ENCODE data around the gene GRIK4. TPM values are rescaled to one million over a fixed set of nuclear protein-coding genes. Genes with fewer than 3 reads are reported as not detected.

GRIK4 gene
- total RNA-seq, 1 donor from 2014 or later: 0.89 TPM

GRCh38 chr11:120532832-120533196 lies 21.3 kb downstream of the GRIK4 start:
- no peak for TF ChIP-seq CTCF (conservative IDR thresholded peaks at IDR 0.05)
- Mint-ChIP-seq H3K27me3 (ENCODE audit: low read depth) (peaks cover 14% of the 10 kb centered on the region), H3K9me3 (no peaks in the 10 kb centered on the region), H3K4me1 (peaks cover 7% of the 10 kb centered on the region), H3K27ac (ENCODE audit: unreplicated experiment) (no peak overlapping the region), H3K36me3 (ENCODE audit: low read depth) (no peaks in the 10 kb centered on the region), H3K4me3 (no peak overlapping the region)
- no peak for DNase-seq (ENCODE audit: low read depth, low spot score)

GRCh38 chr11:120536091-120536796 lies 24.7 kb downstream of the GRIK4 start:
- no peak for DNase-seq (ENCODE audit: low read depth, low spot score)
- Mint-ChIP-seq H3K27me3 (ENCODE audit: low read depth) (peaks cover 7% of the 10 kb centered on the region), H3K27ac (ENCODE audit: unreplicated experiment) (no peak overlapping the region), H3K4me3 (no peak overlapping the region), H3K4me1 (peaks cover 7% of the 10 kb centered on the region), H3K36me3 (ENCODE audit: low read depth) (no peaks in the 10 kb centered on the region), H3K9me3 (no peaks in the 10 kb centered on the region)
- no peak for TF ChIP-seq CTCF (conservative IDR thresholded peaks at IDR 0.05)

- Mint-ChIP-seq H3K4me3 (no peak overlapping the region), H3K27ac (ENCODE audit: unreplicated experiment) (no peak overlapping the region), H3K4me1 (peaks cover 7% of the 10 kb centered on the region), H3K9me3 (no peaks in the 10 kb centered on the region), H3K36me3 (ENCODE audit: low read depth) (no peaks in the 10 kb centered on the region), H3K27me3 (ENCODE audit: low read depth) (peaks cover 7% of the 10 kb centered on the region)
- no peak for TF ChIP-seq CTCF (conservative IDR thresholded peaks at IDR 0.05)
- DNase-seq (ENCODE audit: low read depth, low spot score): no peak
These were observed 25.2 kb downstream of the GRIK4 start for GRCh38 chr11:120536797-120537169.

DNA sequence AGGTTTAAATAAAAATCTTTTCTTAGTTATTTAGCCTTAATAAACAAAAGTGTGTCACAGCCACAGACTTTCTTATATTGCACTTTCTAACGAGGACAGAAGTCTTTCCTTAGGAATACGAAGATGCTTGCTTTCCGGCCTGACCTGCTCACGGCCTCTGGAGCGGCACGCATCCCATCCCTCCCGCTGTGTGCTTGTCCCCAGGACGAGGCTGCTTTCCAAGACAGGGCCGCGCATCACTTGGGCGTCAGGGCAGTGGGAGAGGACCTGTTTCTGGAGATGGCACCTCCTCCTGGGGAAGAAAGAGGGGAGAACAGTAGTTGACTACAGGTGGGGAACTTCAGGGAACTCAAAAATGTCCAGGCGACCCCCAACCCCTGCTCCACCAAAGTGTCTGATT lies 26.4 kb downstream of the GRIK4 start:
- no peak for DNase-seq (ENCODE audit: low read depth, low spot score)
- no peak for TF ChIP-seq CTCF (conservative IDR thresholded peaks at IDR 0.05)
- no peaks in the 10 kb centered on the region for H3K36me3 Mint-ChIP-seq (ENCODE audit: low read depth)
- H3K27me3 Mint-ChIP-seq (ENCODE audit: low read depth): peaks cover 7% of the 10 kb centered on the region
- no peak overlapping the region for H3K4me3 Mint-ChIP-seq
- no peak overlapping the region for H3K27ac Mint-ChIP-seq (ENCODE audit: unreplicated experiment)
- no peaks in the 10 kb centered on the region for H3K4me1 Mint-ChIP-seq
- no peaks in the 10 kb centered on the region for H3K9me3 Mint-ChIP-seq

- no peak for DNase-seq (ENCODE audit: low read depth, low spot score)
- H3K4me3 Mint-ChIP-seq: no peak overlapping the region
- TF ChIP-seq CTCF (conservative IDR thresholded peaks at IDR 0.05): no peak
- H3K36me3 Mint-ChIP-seq (ENCODE audit: low read depth): no peaks in the 10 kb centered on the region
- H3K27ac Mint-ChIP-seq (ENCODE audit: unreplicated experiment): no peak overlapping the region
- no peaks in the 10 kb centered on the region for H3K4me1 Mint-ChIP-seq
- peaks cover 7% of the 10 kb centered on the region for H3K27me3 Mint-ChIP-seq (ENCODE audit: low read depth)
- no peaks in the 10 kb centered on the region for H3K9me3 Mint-ChIP-seq
These were observed 27.2 kb downstream of the GRIK4 start for GRCh38 chr11:120538707-120539106.
